K562 (cell line): ENCODE data around the gene RABGAP1. TPM values are rescaled to one million over a fixed set of nuclear protein-coding genes. Genes with fewer than 3 reads are reported as not detected.
A peak's percentile ranks its signal among the peaks of the same experiment; 100 is the strongest.

Experiments used
- ATAC-seq: fragments of 200-7000 bp; cut with Tn5 transposase; 3 replicates; pipeline ENCODE4 v1.9.1; 2020; ENCODE audit warnings: moderate library complexity
- BruUV-seq: library from RNA; stranded (reverse); fragments of 400-500 nt; replicated peaks from 2 replicates; lab custom pipeline; 2021; lab: Mats Ljungman, UMichigan
- CTCF ChIA-PET: fragments of 300-600 bp; formaldehyde crosslinking; extraction: SDS; loops from one replicate; lab custom pipeline; 2021; ENCODE audit warnings: low intra/inter-chr PET ratio; lab: Yijun Ruan, JAX
- POLR2A ChIA-PET: fragments of 300-600, 350-650 bp; sonication (Branson Sonifier 250); formaldehyde crosslinking; extraction: SDS; loops from one replicate; lab custom pipeline; 2021; ENCODE audit warnings: antibody characterized with exemption, inconsistent platforms; lab: Yijun Ruan, JAX
- DNase-seq, 4 experiments: peaks; one replicate each; pipeline versions ENCODE4 v3.0.0 to v3.0.0-alpha.2; 2011 to 2018; ENCODE audit warnings: low spot score in 3 of 4, mixed read lengths in 3 of 4; ENCODE audit errors: extremely low read depth in 1 of 4
- FAIRE-seq: peaks from 2 replicates; lab custom pipeline; 2011; peaks lifted over from hg19 to GRCh38; lab: Jason Lieb, UNC
- H2AFZ ChIP-seq: 2 replicates; pipeline ENCODE4 v1.6.0; 2011; ENCODE audit warnings: low read depth, low read length, control low read depth, inconsistent platforms
- H3K27ac ChIP-seq: fragments of 200-600 bp; 3 replicates; pipeline ENCODE4 v1.8.0; 2011; ENCODE audit warnings: low read depth, mild to moderate bottlenecking, control low read depth, inconsistent platforms, low read length, moderate library complexity, mixed read lengths; ENCODE audit errors: extremely low read depth
- H3K27me3 ChIP-seq, 2 experiments: fragments of 300-600 bp in 1 of 2; 2 replicates in 1 of 2; 3 replicates in 1 of 2; pipeline versions ENCODE4 v1.6.0 to v1.8.0; 2011; ENCODE audit warnings: inconsistent platforms in 2 of 2, low read length in 2 of 2, mild to moderate bottlenecking in 1 of 2, mixed read lengths in 1 of 2, moderate library complexity in 1 of 2; ENCODE audit not compliant: control insufficient read depth in 2 of 2, insufficient read depth in 2 of 2
- H3K36me3 ChIP-seq: fragments of 300-600 bp; 3 replicates; pipeline ENCODE4 v1.8.0; 2011; ENCODE audit warnings: mild to moderate bottlenecking, low read length, inconsistent platforms; ENCODE audit not compliant: control insufficient read depth, insufficient read depth
- H3K4me1 ChIP-seq, 2 experiments: fragments of 200-600 bp in 1 of 2; replicated peaks in 1 of 2; 2 replicates in 1 of 2; 3 replicates in 1 of 2; pipeline versions ENCODE4 v1.5.1 to v1.8.0; 2011; ENCODE audit warnings: inconsistent platforms in 2 of 2, low read length in 2 of 2, mild to moderate bottlenecking in 1 of 2, mixed read lengths in 1 of 2, moderate library complexity in 1 of 2; ENCODE audit not compliant: control insufficient read depth in 2 of 2, insufficient read depth in 2 of 2
- H3K4me2 ChIP-seq: 2 replicates; pipeline ENCODE4 v1.6.1; 2011; ENCODE audit warnings: low read length, control low read depth, inconsistent platforms, mixed read lengths; ENCODE audit not compliant: insufficient read depth
- H3K4me3 ChIP-seq: fragments of 200-600 bp; sonication (generic), shearing (Covaris generic); 2 replicates; pipeline ENCODE4 v1.5.1; 2016; ENCODE audit warnings: control low read depth, inconsistent platforms
- H3K79me2 ChIP-seq: fragments of 200-600 bp; 3 replicates; pipeline ENCODE4 v1.8.0; 2011; ENCODE audit warnings: low read length, inconsistent platforms; ENCODE audit not compliant: control insufficient read depth, insufficient read depth
- H3K9ac ChIP-seq, 2 experiments: 2 replicates each; pipeline versions ENCODE4 v1.6.0 to v1.6.1; 2011; ENCODE audit warnings: low read depth in 2 of 2, low read length in 2 of 2, control low read depth in 1 of 2, inconsistent platforms in 1 of 2, mild to moderate bottlenecking in 1 of 2, mixed read lengths in 1 of 2; ENCODE audit not compliant: insufficient read depth in 1 of 2
- H3K9me1 ChIP-seq: one replicate; pipeline ENCODE4 v1.6.0; 2011; ENCODE audit warnings: inconsistent platforms, mild to moderate bottlenecking, low read length, moderate library complexity; ENCODE audit not compliant: control insufficient read depth, insufficient read depth
- H3K9me3 ChIP-seq: replicated peaks from 2 replicates; pipeline ENCODE4 v1.5.1; 2011; ENCODE audit warnings: low read depth, low read length, inconsistent platforms; ENCODE audit not compliant: control insufficient read depth, insufficient read depth
- H4K20me1 ChIP-seq: replicated peaks from 2 replicates; pipeline ENCODE4 v1.6.1; 2011; ENCODE audit warnings: low read length, inconsistent platforms, mixed read lengths; ENCODE audit not compliant: control insufficient read depth, insufficient read depth
- CREB1 ChIP-seq, 2 experiments: sonication (generic) in 1 of 2; formaldehyde crosslinking in 1 of 2; IDR thresholded peaks; 2 replicates each; pipeline versions ENCODE4 v1.6.1 to v1.8.0; 2012 to 2022; ENCODE audit warnings: inconsistent platforms in 1 of 2, mild to moderate bottlenecking in 1 of 2, missing genetic modification reagents in 1 of 2, moderate library complexity in 1 of 2
- ZBTB40 ChIP-seq, 2 experiments: fragments of 450-650 bp in 1 of 2; sonication (generic) in 1 of 2; formaldehyde crosslinking in 1 of 2; IDR thresholded peaks; 2 replicates each; pipeline versions ENCODE4 v1.7.1 to v1.9.0; 2016 to 2022; ENCODE audit warnings: inconsistent platforms in 1 of 2, mild to moderate bottlenecking in 1 of 2, missing genetic modification reagents in 1 of 2
- WGBS: fragments of 100-300 bp; shearing (Covaris generic); methylation state at CpG from one replicate; pipeline ENCODE4 v1.1.6; 2016; ENCODE audit warnings: low coverage, mixed read lengths; ENCODE audit not compliant: insufficient coverage; ENCODE audit errors: missing lambda C conversion rate; 5-methylcytosine and 5-hydroxymethylcytosine counted together
- in situ Hi-C: fragments of 300-500 bp; cut with MboI; formaldehyde crosslinking; loops from 4 replicates; pipeline ENCODE4 v1.15.0; 2018; ENCODE audit warnings: inconsistent platforms, mixed read lengths
- intact Hi-C: fragments of 100-400 bp; cut with micrococcal nuclease; formaldehyde crosslinking; loops from 2 replicates; pipeline ENCODE4 v1.14.2; 2022
- polyA plus RNA-seq, 8 experiments: library from polyadenylated mRNA; depleted of rRNA in 4 of 8; stranded (reverse) in 5 of 8; unstranded in 3 of 8; fragments of >200 nt; fragmentation: Nextera tagmentation in 2 of 8; fragmentation: Illumina TruSeq in 1 of 8; extraction: Ambion mirVana in 2 of 8; extraction: Trizol in 1 of 8; gene quantifications; 2 replicates each; pipeline versions ENCODE4 v1.2.1 to v1.2.3, GENCODE V29; 2011 to 2014; ENCODE audit warnings: inconsistent platforms in 1 of 8, missing spikeins in 1 of 8
- total RNA-seq, 7 experiments: library from RNA; depleted of rRNA in 6 of 7; stranded (reverse); fragments of >200 nt in 6 of 7; fragmentation: Illumina TruSeq in 2 of 7; extraction: Trizol in 2 of 7; gene quantifications; 2 replicates each; pipeline versions ENCODE4 v1.2.1 to v1.2.3, GENCODE V29; 2011 to 2021; ENCODE audit warnings: low replicate concordance in 1 of 7

RABGAP1 gene
- total and polyA plus RNA-seq, 9 of the 15 experiments (the other 6 are each of a cell fraction or from before 2014, with no cell fraction given), result 1.5 to 22.7 (median 13.1) TPM

- FAIRE-seq (no peak), ATAC-seq (no peak), DNase-seq (no peak)
- peaks cover 77% of the 10 kb centered on the region for H3K79me2 ChIP-seq
- peaks cover 29% of the 10 kb centered on the region; the same call in 2 of the 3 replicates for H3K36me3 ChIP-seq
- H4K20me1 ChIP-seq, result no peaks in the 10 kb centered on the region
- no peak for TF ChIP-seq CREB1 (IDR thresholded peaks at IDR 0.05)
- TF ChIP-seq CREB1 (CRISPR knock-in tag; IDR thresholded peaks at IDR 0.05), result no peak
- peak; percentile 54; the same call in 1 of the 2 replicates for TF ChIP-seq ZBTB40 (IDR thresholded peaks at IDR 0.05)
- TF ChIP-seq ZBTB40 (CRISPR knock-in tag; IDR thresholded peaks at IDR 0.05), result no peak
- intact Hi-C loops, result no loop called here
- peaks cover 3 to 7% of the 10 kb centered on the region in 2 experiments; a peak in 3 of 5 replicates for H3K4me1 ChIP-seq
- ChIA-PET POLR2A (interaction anchor here (1.0 kb wide), 1 partner anchor 8 kb away, joined by 3 read pairs; no protein-coding TSS in a partner anchor), CTCF (no interaction called here)
- H3K9me1 ChIP-seq, result no peaks in the 10 kb centered on the region
- no peak overlapping the region for H2AFZ ChIP-seq
- H3K9me3 ChIP-seq, result no peaks in the 10 kb centered on the region
- H3K4me2 ChIP-seq, result no peak overlapping the region
- H3K27me3 ChIP-seq, result no peaks in the 10 kb centered on the region
- 73% methylated on average over 2 of the region's 2 CpGs for WGBS
- H3K27ac ChIP-seq, result peak overlapping the region; percentile 19; the same call in 1 of the 3 replicates
- BruUV-seq, result no TSS peak
- H3K9ac ChIP-seq, result no peak overlapping the region
- in situ Hi-C loops, result no loop called here
- no peak overlapping the region for H3K4me3 ChIP-seq
Observed at GRCh38 chr9:122900791-122901190, 40.0 kb upstream of the RABGAP1 start.
